Measurements from ENCODE around the gene TSHZ2.

Gene TSHZ2

GRCh38 chr20:53409447-53409717 lies 437.2 kb downstream of the TSHZ2 start:
- H3K9me2 ChIP-seq (ENCODE audit: low read depth, low read length): no peaks in the 10 kb centered on the region
- H3F3A ChIP-seq (ENCODE audit: insufficient read depth, low read length): no peaks in the 10 kb centered on the region
- no peak overlapping the region for H3K9ac ChIP-seq (ENCODE audit: low read length)
- no peaks in the 10 kb centered on the region for H3K27me3 ChIP-seq (ENCODE audit: insufficient read depth, low read length)
- no peaks in the 10 kb centered on the region for H4K20me1 ChIP-seq (ENCODE audit: insufficient read depth, low read length)
- H3K4me3 ChIP-seq (ENCODE audit: low read depth, low read length, poor library complexity, severe bottlenecking): no peak overlapping the region
- H3K79me2 ChIP-seq (ENCODE audit: insufficient read depth, low read length): no peaks in the 10 kb centered on the region
- H3K9me3 ChIP-seq (ENCODE audit: low read length): no peaks in the 10 kb centered on the region
- no peak overlapping the region for H2AFZ ChIP-seq (ENCODE audit: low read length)
- H3K4me1 ChIP-seq (ENCODE audit: insufficient read depth, low read length, severe bottlenecking): peaks cover 10% of the 10 kb centered on the region
- no peak overlapping the region for H3K4me2 ChIP-seq (ENCODE audit: low read length)
- no peaks in the 10 kb centered on the region for H3K36me3 ChIP-seq (ENCODE audit: insufficient read depth, low read length)
- H3K27ac ChIP-seq (ENCODE audit: low read depth, low read length, poor library complexity, severe bottlenecking): no peak overlapping the region
- TF ChIP-seq, protein P1, sequence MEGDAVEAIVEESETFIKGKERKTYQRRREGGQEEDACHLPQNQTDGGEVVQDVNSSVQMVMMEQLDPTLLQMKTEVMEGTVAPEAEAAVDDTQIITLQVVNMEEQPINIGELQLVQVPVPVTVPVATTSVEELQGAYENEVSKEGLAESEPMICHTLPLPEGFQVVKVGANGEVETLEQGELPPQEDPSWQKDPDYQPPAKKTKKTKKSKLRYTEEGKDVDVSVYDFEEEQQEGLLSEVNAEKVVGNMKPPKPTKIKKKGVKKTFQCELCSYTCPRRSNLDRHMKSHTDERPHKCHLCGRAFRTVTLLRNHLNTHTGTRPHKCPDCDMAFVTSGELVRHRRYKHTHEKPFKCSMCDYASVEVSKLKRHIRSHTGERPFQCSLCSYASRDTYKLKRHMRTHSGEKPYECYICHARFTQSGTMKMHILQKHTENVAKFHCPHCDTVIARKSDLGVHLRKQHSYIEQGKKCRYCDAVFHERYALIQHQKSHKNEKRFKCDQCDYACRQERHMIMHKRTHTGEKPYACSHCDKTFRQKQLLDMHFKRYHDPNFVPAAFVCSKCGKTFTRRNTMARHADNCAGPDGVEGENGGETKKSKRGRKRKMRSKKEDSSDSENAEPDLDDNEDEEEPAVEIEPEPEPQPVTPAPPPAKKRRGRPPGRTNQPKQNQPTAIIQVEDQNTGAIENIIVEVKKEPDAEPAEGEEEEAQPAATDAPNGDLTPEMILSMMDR (IDR thresholded peaks at IDR 0.05; ENCODE audit: low read length): no peak
- no peak for TF ChIP-seq EZH2 (IDR thresholded peaks at IDR 0.05; ENCODE audit: borderline replicate concordance, low read length)

GRCh38 chr20:53411129-53411528 lies 439.0 kb downstream of the TSHZ2 start:
- no peak overlapping the region for H3K9ac ChIP-seq (ENCODE audit: low read length)
- no peaks in the 10 kb centered on the region for H3K36me3 ChIP-seq (ENCODE audit: insufficient read depth, low read length)
- H3K27me3 ChIP-seq (ENCODE audit: insufficient read depth, low read length): no peaks in the 10 kb centered on the region
- H2AFZ ChIP-seq (ENCODE audit: low read length): no peak overlapping the region
- H3K9me2 ChIP-seq (ENCODE audit: low read depth, low read length): no peaks in the 10 kb centered on the region
- H3K9me3 ChIP-seq (ENCODE audit: low read length): no peaks in the 10 kb centered on the region
- no peak overlapping the region for H3K4me3 ChIP-seq (ENCODE audit: low read depth, low read length, poor library complexity, severe bottlenecking)
- H4K20me1 ChIP-seq (ENCODE audit: insufficient read depth, low read length): no peaks in the 10 kb centered on the region
- no peak overlapping the region for H3K27ac ChIP-seq (ENCODE audit: low read depth, low read length, poor library complexity, severe bottlenecking)
- H3K79me2 ChIP-seq (ENCODE audit: insufficient read depth, low read length): no peaks in the 10 kb centered on the region
- TF ChIP-seq, protein P1 (IDR thresholded peaks at IDR 0.05; ENCODE audit: low read length): no peak
- no peak for TF ChIP-seq EZH2 (IDR thresholded peaks at IDR 0.05; ENCODE audit: borderline replicate concordance, low read length)
- H3F3A ChIP-seq (ENCODE audit: insufficient read depth, low read length): no peaks in the 10 kb centered on the region
- no peak overlapping the region for H3K4me2 ChIP-seq (ENCODE audit: low read length)
- H3K4me1 ChIP-seq (ENCODE audit: insufficient read depth, low read length, severe bottlenecking): peaks cover 10% of the 10 kb centered on the region

- no peaks in the 10 kb centered on the region for H4K20me1 ChIP-seq (ENCODE audit: insufficient read depth, low read length)
- no peaks in the 10 kb centered on the region for H3K9me3 ChIP-seq (ENCODE audit: low read length)
- no peaks in the 10 kb centered on the region for H3K27me3 ChIP-seq (ENCODE audit: insufficient read depth, low read length)
- no peak overlapping the region for H3K4me3 ChIP-seq (ENCODE audit: low read depth, low read length, poor library complexity, severe bottlenecking)
- peaks cover 10% of the 10 kb centered on the region for H3K4me1 ChIP-seq (ENCODE audit: insufficient read depth, low read length, severe bottlenecking)
- no peaks in the 10 kb centered on the region for H3K79me2 ChIP-seq (ENCODE audit: insufficient read depth, low read length)
- H3K27ac ChIP-seq (ENCODE audit: low read depth, low read length, poor library complexity, severe bottlenecking): no peak overlapping the region
- H3K36me3 ChIP-seq (ENCODE audit: insufficient read depth, low read length): no peaks in the 10 kb centered on the region
- no peaks in the 10 kb centered on the region for H3K9me2 ChIP-seq (ENCODE audit: low read depth, low read length)
- H3K4me2 ChIP-seq (ENCODE audit: low read length): no peak overlapping the region
- no peak overlapping the region for H2AFZ ChIP-seq (ENCODE audit: low read length)
- H3K9ac ChIP-seq (ENCODE audit: low read length): no peak overlapping the region
- H3F3A ChIP-seq (ENCODE audit: insufficient read depth, low read length): no peaks in the 10 kb centered on the region
- TF ChIP-seq, protein P1 (IDR thresholded peaks at IDR 0.05; ENCODE audit: low read length): no peak
- TF ChIP-seq EZH2 (IDR thresholded peaks at IDR 0.05; ENCODE audit: borderline replicate concordance, low read length): no peak
Measured at GRCh38 chr20:53411891-53412290, 439.7 kb downstream of the TSHZ2 start.

Data from OCI-LY1 (cell line).